ENCODE results near the gene ST8SIA6. TPM values are rescaled to one million over a fixed set of nuclear protein-coding genes. Genes with fewer than 3 reads are reported as not detected.
A peak's percentile ranks its signal among the peaks of the same experiment; 100 is the strongest.

Gene ST8SIA6
- total and polyA plus RNA-seq, 9 of the 15 experiments (the other 6 are each of a cell fraction or from before 2014, with no cell fraction given): 0.69 to 6.7 (median 5.0) TPM

DNA sequence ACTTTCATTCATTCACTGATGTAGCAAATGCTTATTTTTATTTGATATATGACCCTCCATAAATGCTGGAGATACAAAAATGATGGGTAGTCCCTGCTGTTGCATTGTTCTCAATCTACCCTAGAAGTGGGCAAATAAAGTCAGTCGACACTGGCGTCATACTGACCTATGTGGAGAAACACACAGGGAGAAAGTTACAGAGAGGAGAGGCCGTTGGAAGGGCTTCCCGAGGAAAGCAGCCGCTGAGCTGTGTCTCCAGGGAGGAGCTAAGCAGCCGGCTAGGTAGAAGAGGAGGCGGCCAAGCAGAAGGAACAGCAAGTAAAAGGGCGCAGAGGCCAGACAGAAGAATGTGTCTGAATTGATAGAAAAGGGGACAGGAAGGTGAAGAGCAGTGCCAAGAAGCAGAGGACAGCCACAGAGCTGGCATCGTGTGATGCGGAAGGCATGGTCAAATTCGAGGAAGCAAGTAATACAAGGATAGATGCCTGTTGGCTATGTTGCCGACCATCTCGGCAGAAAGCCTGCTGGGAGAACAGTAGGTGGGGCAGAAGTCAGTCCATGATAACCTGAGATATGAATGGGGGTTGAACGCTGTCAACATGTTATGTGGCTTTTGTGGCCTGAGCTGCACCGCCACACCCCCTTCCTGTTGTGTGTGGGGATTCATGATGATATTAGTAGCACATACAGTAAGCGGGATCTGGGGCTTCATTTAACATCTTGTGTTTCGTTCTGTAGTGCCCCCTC, 25.9 kb downstream of the ST8SIA6 start (continued):
- peak; percentile 51; the same call in 1 of the 2 replicates for TF ChIP-seq ERF (CRISPR knock-in tag; IDR thresholded peaks at IDR 0.05)
- TF ChIP-seq, protein P1, sequence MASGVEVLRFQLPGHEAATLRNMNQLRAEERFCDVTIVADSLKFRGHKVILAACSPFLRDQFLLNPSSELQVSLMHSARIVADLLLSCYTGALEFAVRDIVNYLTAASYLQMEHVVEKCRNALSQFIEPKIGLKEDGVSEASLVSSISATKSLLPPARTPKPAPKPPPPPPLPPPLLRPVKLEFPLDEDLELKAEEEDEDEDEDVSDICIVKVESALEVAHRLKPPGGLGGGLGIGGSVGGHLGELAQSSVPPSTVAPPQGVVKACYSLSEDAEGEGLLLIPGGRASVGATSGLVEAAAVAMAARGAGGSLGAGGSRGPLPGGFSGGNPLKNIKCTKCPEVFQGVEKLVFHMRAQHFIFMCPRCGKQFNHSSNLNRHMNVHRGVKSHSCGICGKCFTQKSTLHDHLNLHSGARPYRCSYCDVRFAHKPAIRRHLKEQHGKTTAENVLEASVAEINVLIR (CRISPR knock-in tag; IDR thresholded peaks at IDR 0.05): peak; percentile 35; the same call in 1 of the 2 replicates
- TF ChIP-seq, protein P2, sequence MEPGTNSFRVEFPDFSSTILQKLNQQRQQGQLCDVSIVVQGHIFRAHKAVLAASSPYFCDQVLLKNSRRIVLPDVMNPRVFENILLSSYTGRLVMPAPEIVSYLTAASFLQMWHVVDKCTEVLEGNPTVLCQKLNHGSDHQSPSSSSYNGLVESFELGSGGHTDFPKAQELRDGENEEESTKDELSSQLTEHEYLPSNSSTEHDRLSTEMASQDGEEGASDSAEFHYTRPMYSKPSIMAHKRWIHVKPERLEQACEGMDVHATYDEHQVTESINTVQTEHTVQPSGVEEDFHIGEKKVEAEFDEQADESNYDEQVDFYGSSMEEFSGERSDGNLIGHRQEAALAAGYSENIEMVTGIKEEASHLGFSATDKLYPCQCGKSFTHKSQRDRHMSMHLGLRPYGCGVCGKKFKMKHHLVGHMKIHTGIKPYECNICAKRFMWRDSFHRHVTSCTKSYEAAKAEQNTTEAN (CRISPR knock-in tag; IDR thresholded peaks at IDR 0.05): no peak
- peak; percentile 84 for TF ChIP-seq LEF1 (IDR thresholded peaks at IDR 0.05)
- TF ChIP-seq, protein P3, sequence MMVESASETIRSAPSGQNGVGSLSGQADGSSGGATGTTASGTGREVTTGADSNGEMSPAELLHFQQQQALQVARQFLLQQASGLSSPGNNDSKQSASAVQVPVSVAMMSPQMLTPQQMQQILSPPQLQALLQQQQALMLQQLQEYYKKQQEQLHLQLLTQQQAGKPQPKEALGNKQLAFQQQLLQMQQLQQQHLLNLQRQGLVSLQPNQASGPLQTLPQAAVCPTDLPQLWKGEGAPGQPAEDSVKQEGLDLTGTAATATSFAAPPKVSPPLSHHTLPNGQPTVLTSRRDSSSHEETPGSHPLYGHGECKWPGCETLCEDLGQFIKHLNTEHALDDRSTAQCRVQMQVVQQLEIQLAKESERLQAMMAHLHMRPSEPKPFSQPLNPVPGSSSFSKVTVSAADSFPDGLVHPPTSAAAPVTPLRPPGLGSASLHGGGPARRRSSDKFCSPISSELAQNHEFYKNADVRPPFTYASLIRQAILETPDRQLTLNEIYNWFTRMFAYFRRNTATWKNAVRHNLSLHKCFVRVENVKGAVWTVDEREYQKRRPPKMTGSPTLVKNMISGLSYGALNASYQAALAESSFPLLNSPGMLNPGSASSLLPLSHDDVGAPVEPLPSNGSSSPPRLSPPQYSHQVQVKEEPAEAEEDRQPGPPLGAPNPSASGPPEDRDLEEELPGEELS (CRISPR knock-in tag; IDR thresholded peaks at IDR 0.05; ENCODE audit: borderline replicate concordance): peak; percentile 86; the same call in 1 of the 2 replicates
- TF ChIP-seq PML (IDR thresholded peaks at IDR 0.05; ENCODE audit: low read length): peak; percentile 70
- peak; percentile 52; the same call in 1 of the 2 replicates for TF ChIP-seq GATA2 (CRISPR knock-in tag; IDR thresholded peaks at IDR 0.05)
- peak; percentile 79 for TF ChIP-seq BCOR (IDR thresholded peaks at IDR 0.05)
- no peak for TF ChIP-seq ZNF79 (CRISPR knock-in tag; IDR thresholded peaks at IDR 0.05; ENCODE audit: low read depth)
- no peak for TF ChIP-seq GTF2A2 (tag; IDR thresholded peaks at IDR 0.05)
- peak; percentile 77 to 86; a peak in 3 of 4 replicates for TF ChIP-seq TBL1XR1 (IDR thresholded peaks at IDR 0.05; ENCODE audit: low read length in 2 of 2)
- TF ChIP-seq ZC3H8 (IDR thresholded peaks at IDR 0.05): no peak
- peak; percentile 64; the same call in 1 of the 2 replicates for TF ChIP-seq HIVEP1 (CRISPR knock-in tag; IDR thresholded peaks at IDR 0.05)
- peak in 1 of 2 experiments; percentile 92; a peak in 2 of 4 replicates for TF ChIP-seq TEAD1 (CRISPR knock-in tag; IDR thresholded peaks at IDR 0.05)

Measured in K562 (cell line).